GM12801 (cell line): ENCODE measurements around the gene ABHD13.

ENCODE experiments used
- CTCF ChIP-seq: IDR thresholded peaks from one replicate; pipeline ENCODE4 v1.5.1; 2011; ENCODE audit warnings: control low read depth; ENCODE audit not compliant: insufficient read length; ENCODE audit errors: extremely low read depth

ABHD13 gene

GRCh38 chr13:108213946-108214345 lies 4.2 kb upstream of the ABHD13 start:
- no peak for TF ChIP-seq CTCF

GRCh38 chr13:108214441-108215271 lies 3.5 kb upstream of the ABHD13 start:
- TF ChIP-seq CTCF, result no peak

GRCh38 chr13:108215436-108215835 lies 2.8 kb upstream of the ABHD13 start, which contains the start of gene LIG4:
LIG4 (minus strand) TSS chr13:108215536; CDS start chr13:108211268, 4,268 bp downstream.
- no peak for TF ChIP-seq CTCF

- no peak for TF ChIP-seq CTCF
Measured at GRCh38 chr13:108220041-108220440, 1.8 kb downstream of the ABHD13 start.

- TF ChIP-seq CTCF, result no peak
Measured at GRCh38 chr13:108223687-108224503, 5.7 kb downstream of the ABHD13 start.

GRCh38 chr13:108225440-108225839 lies 7.2 kb downstream of the ABHD13 start:
- TF ChIP-seq CTCF, result no peak

GRCh38 chr13:108226184-108226583 lies 8.0 kb downstream of the ABHD13 start:
- no peak for TF ChIP-seq CTCF
